Measurements from ENCODE around the gene CCDC34.

- TF ChIP-seq SIN3A (IDR thresholded peaks at IDR 0.05; ENCODE audit: borderline replicate concordance, insufficient read depth, low read length) (no peak), POLR2AphosphoS5 (IDR thresholded peaks at IDR 0.05; ENCODE audit: low read depth, low read length) (no peak)
Observed at GRCh38 chr11:27290261-27291050, 72.6 kb downstream of the CCDC34 start.
